ENCODE data around the gene MDC1.
"Not testable (repeated sequence)": the region's sequence is repeated elsewhere in the genome, so short reads cannot be mapped to it uniquely, and the experiment has no call there.

Gene MDC1

GRCh38 chr6:30670760-30671527, 46.1 kb downstream of the MDC1 start:
- in situ Hi-C loops (cut with MboI; ENCODE audit: low sequenced_read_pairs, unreplicated experiment), result loop anchor here (5.0 kb wide), 1 partner anchor 56 kb away; no protein-coding TSS in a partner anchor
- TF ChIP-seq CTCF (IDR thresholded peaks at IDR 0.05; ENCODE audit: borderline replicate concordance, control extremely low read depth, extremely low read depth, insufficient read depth, missing control alignments), result no peak
- DNase-seq (ENCODE audit: low spot score), result no peak

GRCh38 chr6:30666300-30666699, 50.8 kb downstream of the MDC1 start:
- in situ Hi-C loops (cut with MboI; ENCODE audit: low sequenced_read_pairs, unreplicated experiment), result not testable (repeated sequence)

GRCh38 chr6:30664994-30665767, 51.9 kb downstream of the MDC1 start:
- TF ChIP-seq CTCF (IDR thresholded peaks at IDR 0.05; ENCODE audit: borderline replicate concordance, control extremely low read depth, extremely low read depth, insufficient read depth, missing control alignments), result no peak
- in situ Hi-C loops (cut with MboI; ENCODE audit: low sequenced_read_pairs, unreplicated experiment), result no loop called here
- DNase-seq (ENCODE audit: low spot score), result no peak

More at GRCh38 chr6:30666300-30666699, 50.8 kb downstream of the MDC1 start:
- DNase-seq (ENCODE audit: low spot score), result not testable (repeated sequence)

- in situ Hi-C loops (cut with MboI; ENCODE audit: low sequenced_read_pairs, unreplicated experiment), result not testable (repeated sequence)
Observed at GRCh38 chr6:30657922-30658321, 59.2 kb downstream of the MDC1 start.

GRCh38 chr6:30657454-30657853, 59.6 kb downstream of the MDC1 start:
- no peak for TF ChIP-seq CTCF (IDR thresholded peaks at IDR 0.05; ENCODE audit: borderline replicate concordance, control extremely low read depth, extremely low read depth, insufficient read depth, missing control alignments)
- no peak for DNase-seq (ENCODE audit: low spot score)
- in situ Hi-C loops (cut with MboI; ENCODE audit: low sequenced_read_pairs, unreplicated experiment), result no loop called here

More at GRCh38 chr6:30657922-30658321, 59.2 kb downstream of the MDC1 start:
- DNase-seq (ENCODE audit: low spot score), result not testable (repeated sequence)

GRCh38 chr6:30656513-30656912, 60.6 kb downstream of the MDC1 start:
- no peak for TF ChIP-seq CTCF (IDR thresholded peaks at IDR 0.05; ENCODE audit: borderline replicate concordance, control extremely low read depth, extremely low read depth, insufficient read depth, missing control alignments)
- DNase-seq (ENCODE audit: low spot score), result no peak
- in situ Hi-C loops (cut with MboI; ENCODE audit: low sequenced_read_pairs, unreplicated experiment), result no loop called here

- in situ Hi-C loops (cut with MboI; ENCODE audit: low sequenced_read_pairs, unreplicated experiment), result no loop called here
- DNase-seq (ENCODE audit: low spot score), result no peak
- TF ChIP-seq CTCF (IDR thresholded peaks at IDR 0.05; ENCODE audit: borderline replicate concordance, control extremely low read depth, extremely low read depth, insufficient read depth, missing control alignments), result no peak
Observed at GRCh38 chr6:30655743-30656094, 61.4 kb downstream of the MDC1 start.

Measured in GM13976 (cell line).